ENCODE measurements around the gene ART4.

GRCh38 chr12:14779834-14780233 lies 63.5 kb downstream of the ART4 start:
- TF ChIP-seq, protein P1, sequence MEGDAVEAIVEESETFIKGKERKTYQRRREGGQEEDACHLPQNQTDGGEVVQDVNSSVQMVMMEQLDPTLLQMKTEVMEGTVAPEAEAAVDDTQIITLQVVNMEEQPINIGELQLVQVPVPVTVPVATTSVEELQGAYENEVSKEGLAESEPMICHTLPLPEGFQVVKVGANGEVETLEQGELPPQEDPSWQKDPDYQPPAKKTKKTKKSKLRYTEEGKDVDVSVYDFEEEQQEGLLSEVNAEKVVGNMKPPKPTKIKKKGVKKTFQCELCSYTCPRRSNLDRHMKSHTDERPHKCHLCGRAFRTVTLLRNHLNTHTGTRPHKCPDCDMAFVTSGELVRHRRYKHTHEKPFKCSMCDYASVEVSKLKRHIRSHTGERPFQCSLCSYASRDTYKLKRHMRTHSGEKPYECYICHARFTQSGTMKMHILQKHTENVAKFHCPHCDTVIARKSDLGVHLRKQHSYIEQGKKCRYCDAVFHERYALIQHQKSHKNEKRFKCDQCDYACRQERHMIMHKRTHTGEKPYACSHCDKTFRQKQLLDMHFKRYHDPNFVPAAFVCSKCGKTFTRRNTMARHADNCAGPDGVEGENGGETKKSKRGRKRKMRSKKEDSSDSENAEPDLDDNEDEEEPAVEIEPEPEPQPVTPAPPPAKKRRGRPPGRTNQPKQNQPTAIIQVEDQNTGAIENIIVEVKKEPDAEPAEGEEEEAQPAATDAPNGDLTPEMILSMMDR (IDR thresholded peaks at IDR 0.05), result no peak
- TF ChIP-seq POLR2AphosphoS5 (IDR thresholded peaks at IDR 0.05; ENCODE audit: low read depth, low read length), result no peak

Data from Panc1 (cell line).